Left ventricle myocardium inferior (tissue), 1 donor: ENCODE results near the gene CRHBP. TPM values are rescaled to one million over a fixed set of nuclear protein-coding genes. Genes with fewer than 3 reads are reported as not detected.

Source experiments
- DNase-seq: peaks from one replicate; pipeline ENCODE4 v3.0.0-alpha.2; 2020
- H3K27ac ChIP-seq: fragments of 200-600 bp; replicated peaks from 2 replicates; pipeline ENCODE4 v1.8.0; 2021
- H3K27me3 ChIP-seq: fragments of 200-600 bp; 2 replicates; pipeline ENCODE4 v1.8.0; 2021; ENCODE audit warnings: low read depth
- H3K36me3 ChIP-seq: fragments of 200-600 bp; 2 replicates; pipeline ENCODE4 v1.8.0; 2021
- H3K4me1 ChIP-seq: fragments of 200-600 bp; 2 replicates; pipeline ENCODE4 v1.8.0; 2021
- H3K4me3 ChIP-seq: fragments of 200-600 bp; 2 replicates; pipeline ENCODE4 v1.8.0; 2021; ENCODE audit warnings: mild to moderate bottlenecking, moderate library complexity
- H3K9me3 ChIP-seq: fragments of 200-600 bp; replicated peaks from 2 replicates; pipeline ENCODE4 v1.8.0; 2021
- CTCF ChIP-seq: fragments of 200-600 bp; IDR thresholded peaks from 2 replicates; pipeline ENCODE4 v1.8.0; 2021; ENCODE audit warnings: antibody characterized with exemption, mild to moderate bottlenecking, borderline replicate concordance
- intact Hi-C: fragments of 100-400 bp; cut with micrococcal nuclease; formaldehyde crosslinking; loops from one replicate; pipeline ENCODE4 v1.11.0; 2022
- total RNA-seq: library from RNA; stranded (reverse); fragmentation: NEBNext Ultra II Directional; extraction: Animal tissue kit (Norgen Biotek cat#: 25700); gene quantifications from one replicate; pipeline ENCODE4 v1.2.1, GENCODE V29; 2021
- donor health status: DM: no; HTN: yes; CAD: no; lungs with severe emphysema.

Gene CRHBP
- total RNA-seq, 1 donor from 2014 or later = 0.63 TPM

- Histone ChIP-seq H3K9me3 (no peaks in the 10 kb centered on the region), H3K27me3 (no peaks in the 10 kb centered on the region), H3K4me3 (no peak overlapping the region), H3K36me3 (no peaks in the 10 kb centered on the region), H3K4me1 (no peaks in the 10 kb centered on the region), H3K27ac (no peak overlapping the region)
- intact Hi-C loops = no loop called here
- no peak for TF ChIP-seq CTCF
- DNase-seq = no peak
These were observed 55.6 kb downstream of the CRHBP start for GRCh38 chr5:77008413-77008812.

GRCh38 chr5:77010243-77010642, 57.4 kb downstream of the CRHBP start:
- DNase-seq = no peak
- intact Hi-C loops = no loop called here
- Histone ChIP-seq H3K36me3 (no peaks in the 10 kb centered on the region), H3K4me1 (no peaks in the 10 kb centered on the region), H3K27ac (no peak overlapping the region), H3K9me3 (no peaks in the 10 kb centered on the region), H3K27me3 (no peaks in the 10 kb centered on the region), H3K4me3 (no peak overlapping the region)
- TF ChIP-seq CTCF = no peak

GRCh38 chr5:77011498-77011897, 58.7 kb downstream of the CRHBP start:
- no peak for DNase-seq
- H3K4me3 ChIP-seq = no peak overlapping the region
- TF ChIP-seq CTCF = no peak
- no peaks in the 10 kb centered on the region for H3K27me3 ChIP-seq
- no peak overlapping the region for H3K27ac ChIP-seq
- H3K9me3 ChIP-seq = no peaks in the 10 kb centered on the region
- intact Hi-C loops = no loop called here
- no peaks in the 10 kb centered on the region for H3K36me3 ChIP-seq
- H3K4me1 ChIP-seq = no peaks in the 10 kb centered on the region

DNA sequence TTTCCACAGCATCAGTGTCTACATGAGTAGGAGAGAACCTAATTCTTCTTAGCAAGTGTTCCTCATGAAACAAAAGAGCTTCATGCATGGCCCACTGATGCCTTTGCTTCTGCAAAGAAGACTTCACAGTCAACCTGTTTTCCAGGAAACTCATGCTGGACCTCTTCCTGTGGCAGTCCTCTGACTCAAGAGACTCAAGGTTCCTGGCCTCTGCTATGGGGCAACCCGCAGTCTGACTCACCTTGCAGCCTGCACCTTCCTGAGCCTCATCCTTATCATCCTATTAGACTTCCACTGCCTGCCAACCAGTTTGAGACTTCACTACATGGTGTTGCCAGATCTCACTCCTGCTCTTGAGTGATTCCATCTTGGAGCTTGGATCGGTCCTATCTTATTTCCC, 59.8 kb downstream of the CRHBP start:
- intact Hi-C loops = no loop called here
- Histone ChIP-seq H3K27ac (no peak overlapping the region), H3K4me3 (no peak overlapping the region), H3K27me3 (no peaks in the 10 kb centered on the region), H3K36me3 (no peaks in the 10 kb centered on the region), H3K4me1 (no peaks in the 10 kb centered on the region), H3K9me3 (no peaks in the 10 kb centered on the region)
- DNase-seq = no peak
- no peak for TF ChIP-seq CTCF

- no peak overlapping the region for H3K4me3 ChIP-seq
- intact Hi-C loops = loop anchor here (5.0 kb wide), 1 partner anchor 149 kb away; no protein-coding TSS in a partner anchor
- H3K4me1 ChIP-seq = no peaks in the 10 kb centered on the region
- H3K27ac ChIP-seq = no peak overlapping the region
- peak; percentile 49 for TF ChIP-seq CTCF
- DNase-seq = no peak
- H3K27me3 ChIP-seq = peaks cover 8% of the 10 kb centered on the region
- H3K36me3 ChIP-seq = no peaks in the 10 kb centered on the region
- H3K9me3 ChIP-seq = no peaks in the 10 kb centered on the region
These were observed 63.2 kb downstream of the CRHBP start for GRCh38 chr5:77015938-77016569.
